GM12801 (cell line): Measurements from ENCODE around the gene ITCH.

Experiments
- CTCF ChIP-seq: IDR thresholded peaks from one replicate; pipeline ENCODE4 v1.5.1; 2011; ENCODE audit warnings: control low read depth; ENCODE audit not compliant: insufficient read length; ENCODE audit errors: extremely low read depth

The ITCH gene

DNA sequence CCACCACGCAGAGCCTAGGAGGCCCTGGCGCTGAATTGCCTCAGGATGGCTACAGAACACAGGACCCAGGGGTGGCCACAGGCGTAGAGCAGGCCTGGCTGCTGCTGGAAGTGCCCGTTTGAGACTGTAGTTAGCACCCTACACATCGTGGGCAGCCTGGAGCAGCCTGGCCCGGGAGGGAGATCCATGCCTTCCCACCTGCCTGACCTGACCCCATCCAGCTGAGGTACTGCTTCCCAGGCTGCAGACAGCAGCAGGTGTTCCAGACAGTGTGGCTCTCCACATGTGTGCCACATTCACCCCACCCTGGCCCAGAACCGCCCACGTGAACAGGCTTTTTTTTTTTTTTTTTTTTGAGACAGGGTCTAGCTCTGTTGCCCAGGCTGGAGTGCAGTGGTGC is 174.6 kb downstream of the ITCH start:
- no peak for TF ChIP-seq CTCF

DNA sequence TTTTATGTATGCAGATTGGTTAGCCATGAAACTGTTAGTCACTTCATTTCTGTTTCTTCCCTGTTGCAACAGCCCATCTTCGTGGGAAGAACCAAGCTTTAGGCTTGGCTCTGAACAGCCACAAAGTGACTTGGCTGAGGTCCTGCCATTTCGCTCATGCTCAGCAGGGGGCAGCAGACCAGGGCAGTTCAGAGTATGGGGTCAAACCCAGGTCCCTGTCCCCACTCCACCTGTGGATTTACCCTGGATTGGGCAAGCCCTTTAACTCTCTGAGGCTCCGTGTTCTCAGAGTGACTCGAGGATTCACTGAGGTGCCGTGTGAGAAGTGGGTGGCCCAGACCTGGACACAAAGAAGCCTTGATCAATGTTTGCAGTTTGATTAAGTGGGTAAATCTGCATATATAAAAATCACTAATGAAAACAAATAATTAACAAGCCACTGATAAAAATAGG is 175.6 kb downstream of the ITCH start:
- TF ChIP-seq CTCF, result peak; percentile 54

DNA sequence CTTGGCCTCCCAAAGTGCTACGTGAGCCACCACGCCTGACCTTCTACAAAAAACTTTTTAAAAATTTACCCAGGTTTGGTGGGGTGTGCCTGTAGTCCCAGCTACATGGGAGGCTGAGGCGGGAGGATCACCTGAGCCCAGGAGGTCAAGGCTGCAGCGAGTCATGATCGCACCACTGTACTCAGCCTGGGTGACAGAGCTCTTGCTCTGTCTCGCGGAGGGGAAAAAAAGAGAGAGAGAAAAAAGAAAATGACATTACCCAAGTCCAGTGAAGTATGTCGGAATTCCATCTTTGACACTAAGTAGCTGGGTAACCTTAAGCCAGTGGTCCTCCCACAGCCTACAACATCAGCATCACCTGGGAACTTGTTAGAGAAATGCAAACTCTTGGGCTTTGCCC is 176.7 kb downstream of the ITCH start:
- TF ChIP-seq CTCF, result no peak

- no peak for TF ChIP-seq CTCF
Observed at GRCh38 chr20:34540596-34541263, 177.7 kb downstream of the ITCH start.

DNA sequence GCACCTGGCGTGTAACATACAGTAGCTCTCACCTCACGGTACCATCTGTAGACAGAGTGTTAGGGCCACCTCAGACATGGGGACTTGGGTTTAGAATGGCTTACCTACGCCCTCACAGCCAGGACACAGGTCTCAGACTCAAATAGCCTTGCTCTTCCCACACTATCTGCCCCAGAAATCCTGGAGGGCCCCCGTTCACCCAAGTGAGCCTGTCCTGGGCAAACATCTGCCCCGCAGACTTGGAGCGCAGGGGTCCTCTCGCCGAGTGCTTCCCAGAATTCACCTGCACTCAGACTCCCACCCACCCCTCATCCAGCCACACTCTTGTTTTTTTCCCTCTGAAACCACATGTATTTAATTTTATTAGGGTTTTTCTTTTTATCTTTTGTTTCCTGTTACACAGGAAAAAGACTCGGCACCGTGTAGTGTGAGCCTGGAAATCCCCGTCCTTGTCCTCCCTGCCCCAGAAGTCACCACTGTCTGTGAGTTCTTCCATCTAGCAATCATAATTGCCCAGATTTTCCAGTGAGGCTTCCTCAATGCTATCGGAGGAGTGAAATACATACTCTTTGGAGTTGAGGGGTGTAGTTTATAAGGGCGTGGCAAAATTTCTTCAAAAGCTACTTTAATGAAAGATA is 178.3 kb downstream of the ITCH start:
- TF ChIP-seq CTCF, result no peak

- TF ChIP-seq CTCF, result no peak
Observed at GRCh38 chr20:34541917-34542316, 178.8 kb downstream of the ITCH start.

DNA sequence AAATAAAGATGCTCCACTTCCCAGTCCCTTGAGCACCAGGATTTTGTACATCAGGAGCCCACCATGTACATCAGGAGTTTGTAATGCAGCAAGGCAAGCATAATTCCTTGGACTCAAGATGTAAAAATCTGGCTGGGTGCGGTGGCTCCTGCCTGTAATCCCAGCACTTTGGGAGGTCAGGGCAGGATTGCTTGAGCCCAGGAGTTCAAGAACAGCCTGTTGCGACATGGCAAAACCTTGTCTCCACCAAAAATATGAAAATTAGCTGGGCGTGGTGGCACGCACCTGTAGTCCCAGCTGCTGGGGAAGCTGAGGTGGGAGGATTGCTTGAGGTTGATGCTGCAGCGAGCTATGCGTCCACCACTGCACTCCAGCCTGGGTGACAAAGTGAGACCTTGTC is 179.4 kb downstream of the ITCH start:
- TF ChIP-seq CTCF, result no peak
